ENCODE results near the gene TNFSF10.

TNFSF10 gene

DNA sequence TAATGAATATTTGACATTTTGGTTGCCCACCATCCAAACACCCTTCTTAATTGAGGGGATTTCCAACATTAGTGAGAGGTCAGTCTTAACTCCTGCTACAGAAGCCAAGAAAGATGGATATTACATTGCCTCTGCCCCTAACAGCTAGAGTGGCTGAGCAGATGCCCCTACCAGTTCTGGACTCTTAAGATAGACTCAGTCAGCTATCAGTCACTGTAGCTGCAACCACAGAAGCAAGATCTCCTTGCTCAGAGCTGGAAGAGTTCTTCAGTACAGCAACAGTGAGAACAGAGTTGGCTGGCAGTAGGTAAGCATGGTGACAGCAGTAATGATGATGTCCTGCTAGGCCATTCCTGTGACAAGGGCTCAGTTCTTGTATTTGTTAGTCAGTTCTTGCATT is 29.4 kb upstream of the TNFSF10 start:
- Mint-ChIP-seq H3K36me3 (ENCODE audit: low read depth) (no peaks in the 10 kb centered on the region), H3K27ac (no peak overlapping the region), H3K4me1 (ENCODE audit: low read depth) (peaks cover 47% of the 10 kb centered on the region), H3K4me3 (no peak overlapping the region), H3K9me3 (no peaks in the 10 kb centered on the region), H3K27me3 (no peaks in the 10 kb centered on the region)

DNA sequence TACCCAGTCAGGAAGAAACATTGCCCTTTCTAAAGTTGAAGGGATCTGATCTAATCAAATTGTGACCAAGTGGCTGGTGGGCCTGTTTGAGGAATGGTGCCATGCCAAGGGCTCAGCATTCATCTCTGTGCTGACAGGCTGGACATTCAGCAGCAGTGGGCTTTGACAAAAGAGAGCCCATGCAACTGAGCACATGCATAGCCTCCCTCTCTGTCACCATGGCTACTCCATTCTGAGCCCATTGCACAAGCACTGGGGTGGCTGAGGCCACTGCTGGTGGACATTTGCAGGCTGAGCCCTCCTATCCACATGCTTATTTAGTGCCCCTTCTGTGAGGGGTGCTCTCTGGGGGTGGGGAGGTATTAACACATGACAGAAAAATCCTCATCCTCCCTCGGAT is 28.6 kb upstream of the TNFSF10 start:
- Mint-ChIP-seq H3K9me3 (no peaks in the 10 kb centered on the region), H3K4me1 (ENCODE audit: low read depth) (peaks cover 48% of the 10 kb centered on the region), H3K27me3 (no peaks in the 10 kb centered on the region), H3K36me3 (ENCODE audit: low read depth) (no peaks in the 10 kb centered on the region), H3K4me3 (no peak overlapping the region), H3K27ac (no peak overlapping the region)

DNA sequence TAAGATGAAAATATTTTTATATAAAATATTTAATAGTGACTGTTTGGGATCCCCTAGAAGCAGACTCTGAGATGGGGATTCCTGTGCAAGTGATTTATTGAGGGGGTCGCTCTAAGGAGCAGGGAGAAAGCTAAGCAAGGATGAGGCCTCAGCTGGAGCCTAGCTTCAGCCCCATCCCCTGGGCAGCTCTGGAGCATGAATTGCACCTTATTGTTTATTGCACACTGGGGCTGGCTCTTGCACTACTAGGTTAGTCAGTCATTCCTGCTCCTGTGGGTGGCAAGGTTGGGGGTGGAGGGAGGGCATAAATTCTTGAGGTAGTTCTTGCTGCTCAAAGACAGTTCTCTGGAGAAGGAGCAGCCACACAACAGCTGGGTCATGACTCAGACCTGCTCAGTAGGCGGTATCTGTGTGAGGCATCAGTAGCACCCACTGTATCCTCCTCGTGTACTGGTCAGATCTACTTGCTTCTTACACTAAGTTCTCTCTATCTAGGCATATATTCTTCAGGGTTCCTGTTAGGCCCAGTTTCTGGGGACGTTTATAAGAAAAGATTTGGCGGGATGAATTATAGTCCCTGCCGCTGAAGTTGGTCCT is 27.2 kb upstream of the TNFSF10 start:
- Mint-ChIP-seq H3K27me3 (no peaks in the 10 kb centered on the region), H3K27ac (peak overlapping the region; percentile 81), H3K4me3 (no peak overlapping the region), H3K4me1 (ENCODE audit: low read depth) (peaks cover 59% of the 10 kb centered on the region), H3K9me3 (no peaks in the 10 kb centered on the region), H3K36me3 (ENCODE audit: low read depth) (no peaks in the 10 kb centered on the region)

DNA sequence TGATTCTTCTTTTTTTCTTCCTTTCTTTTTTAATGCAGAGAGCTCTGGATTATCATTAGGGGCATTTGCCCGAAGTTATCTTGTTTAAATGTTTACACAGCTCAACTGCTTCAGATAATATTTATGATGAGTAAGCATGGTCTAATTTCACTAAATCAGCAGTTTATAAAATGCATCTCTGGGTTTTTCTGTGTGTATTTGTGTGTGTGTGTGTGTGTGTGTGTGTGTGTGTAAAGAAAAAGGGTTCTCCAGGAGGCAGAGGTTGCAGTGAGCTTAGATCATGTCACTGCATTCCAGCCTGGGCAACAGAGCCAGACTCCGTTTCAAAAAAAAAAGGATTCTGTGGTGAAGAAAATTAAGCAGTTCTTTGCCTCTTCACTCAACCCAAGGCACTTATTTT is 25.9 kb upstream of the TNFSF10 start:
- Mint-ChIP-seq H3K4me3 (no peak overlapping the region), H3K36me3 (ENCODE audit: low read depth) (no peaks in the 10 kb centered on the region), H3K9me3 (no peaks in the 10 kb centered on the region), H3K27me3 (no peaks in the 10 kb centered on the region), H3K4me1 (ENCODE audit: low read depth) (peaks cover 61% of the 10 kb centered on the region), H3K27ac (no peak overlapping the region)

DNA sequence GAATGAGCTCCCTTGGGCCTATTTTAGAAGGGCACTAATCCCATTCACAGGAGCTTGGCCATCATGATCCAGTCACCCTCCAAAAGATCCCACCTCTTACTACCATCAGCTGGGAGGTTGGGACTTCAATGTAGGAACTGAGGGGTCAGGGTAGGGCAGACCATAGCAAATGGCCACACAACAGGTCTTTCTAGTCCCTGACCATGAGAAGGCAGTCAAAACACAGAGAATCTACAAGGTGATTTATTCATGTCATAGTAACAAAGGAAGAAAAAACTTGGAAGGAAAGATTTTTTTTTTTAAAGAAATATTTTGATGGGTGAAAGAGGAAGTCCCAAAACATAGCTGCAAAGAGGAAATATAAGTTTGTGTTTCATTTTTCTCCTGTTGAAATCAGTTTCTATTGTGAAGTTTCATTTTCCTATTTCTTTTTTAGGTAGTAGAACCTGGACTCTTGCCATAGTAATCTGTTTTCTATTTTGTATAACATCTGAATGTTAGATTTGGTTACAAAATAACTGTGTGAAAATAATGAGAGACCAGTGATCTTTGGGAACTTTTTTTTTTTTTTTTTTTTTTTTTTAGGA is 23.5 kb upstream of the TNFSF10 start:
- peak overlapping the region; percentile 26 for H3K4me3 Mint-ChIP-seq
- peaks cover 62% of the 10 kb centered on the region for H3K4me1 Mint-ChIP-seq (ENCODE audit: low read depth)
- no peaks in the 10 kb centered on the region for H3K36me3 Mint-ChIP-seq (ENCODE audit: low read depth)
- no peaks in the 10 kb centered on the region for H3K9me3 Mint-ChIP-seq
- H3K27ac Mint-ChIP-seq: peak overlapping the region; percentile 71
- no peaks in the 10 kb centered on the region for H3K27me3 Mint-ChIP-seq

DNA sequence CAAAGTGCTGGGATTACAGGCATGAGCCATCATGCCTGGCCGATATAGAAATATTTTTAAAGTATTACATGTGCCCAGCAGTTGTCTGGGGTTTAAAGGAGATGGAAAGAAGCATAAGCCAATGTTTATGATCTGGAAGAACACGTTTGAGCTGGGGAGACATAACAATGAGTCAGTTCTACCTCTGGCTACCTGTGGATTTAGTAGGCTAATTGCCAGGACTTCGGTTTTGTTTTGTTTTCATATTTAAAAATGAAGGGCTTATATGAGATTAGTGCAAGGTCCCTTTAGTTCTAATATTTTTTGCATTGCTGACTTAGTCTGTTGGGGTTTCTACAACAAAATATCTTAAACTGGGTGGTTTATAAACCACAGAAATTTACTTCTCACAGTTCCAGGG is 22.9 kb upstream of the TNFSF10 start:
- Mint-ChIP-seq H3K4me1 (ENCODE audit: low read depth) (peaks cover 56% of the 10 kb centered on the region), H3K36me3 (ENCODE audit: low read depth) (no peaks in the 10 kb centered on the region), H3K4me3 (no peak overlapping the region), H3K27ac (no peak overlapping the region), H3K9me3 (no peaks in the 10 kb centered on the region), H3K27me3 (no peaks in the 10 kb centered on the region)

DNA sequence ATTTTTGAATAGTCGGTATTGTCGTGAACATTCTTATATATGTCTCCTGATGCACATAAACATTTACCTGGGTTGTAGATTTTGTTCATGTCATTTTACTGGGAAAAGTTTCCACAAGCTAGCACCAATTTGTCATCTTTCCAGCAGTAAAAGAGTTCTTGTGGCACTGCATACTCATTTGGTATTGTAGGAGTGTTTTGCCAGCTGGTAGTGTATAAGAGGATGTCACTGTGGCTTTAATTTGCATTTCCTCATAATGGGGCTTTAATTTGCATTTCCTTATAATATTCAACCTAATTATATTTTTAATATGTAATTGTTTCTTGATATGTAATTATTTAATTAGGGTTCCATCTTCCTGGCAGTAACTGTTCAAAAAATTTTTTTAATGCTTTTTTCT is 21.2 kb upstream of the TNFSF10 start:
- peaks cover 40% of the 10 kb centered on the region for H3K4me1 Mint-ChIP-seq (ENCODE audit: low read depth)
- H3K36me3 Mint-ChIP-seq (ENCODE audit: low read depth): no peaks in the 10 kb centered on the region
- no peaks in the 10 kb centered on the region for H3K9me3 Mint-ChIP-seq
- H3K4me3 Mint-ChIP-seq: no peak overlapping the region
- no peaks in the 10 kb centered on the region for H3K27me3 Mint-ChIP-seq
- H3K27ac Mint-ChIP-seq: no peak overlapping the region

DNA sequence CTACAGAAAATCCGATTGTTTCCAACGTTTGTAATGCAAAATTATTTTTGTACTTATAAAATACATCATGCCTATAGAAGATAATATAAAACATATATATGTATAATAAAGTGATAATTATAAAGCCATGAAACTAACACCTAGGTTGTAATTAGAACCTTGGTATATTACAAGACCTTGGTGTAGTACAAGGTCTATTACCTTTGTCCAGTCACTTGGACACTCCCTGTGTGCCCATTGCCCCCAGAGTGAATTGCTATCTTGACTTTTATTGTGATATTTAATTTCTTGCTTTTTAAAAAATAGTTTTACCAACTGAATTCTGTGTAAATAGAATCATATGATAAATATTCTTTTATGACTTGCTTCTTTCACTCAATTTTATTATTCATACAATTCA is 20.7 kb upstream of the TNFSF10 start:
- H3K9me3 Mint-ChIP-seq: no peaks in the 10 kb centered on the region
- no peaks in the 10 kb centered on the region for H3K27me3 Mint-ChIP-seq
- H3K4me1 Mint-ChIP-seq (ENCODE audit: low read depth): peaks cover 42% of the 10 kb centered on the region
- no peaks in the 10 kb centered on the region for H3K36me3 Mint-ChIP-seq (ENCODE audit: low read depth)
- H3K27ac Mint-ChIP-seq: no peak overlapping the region
- no peak overlapping the region for H3K4me3 Mint-ChIP-seq

DNA sequence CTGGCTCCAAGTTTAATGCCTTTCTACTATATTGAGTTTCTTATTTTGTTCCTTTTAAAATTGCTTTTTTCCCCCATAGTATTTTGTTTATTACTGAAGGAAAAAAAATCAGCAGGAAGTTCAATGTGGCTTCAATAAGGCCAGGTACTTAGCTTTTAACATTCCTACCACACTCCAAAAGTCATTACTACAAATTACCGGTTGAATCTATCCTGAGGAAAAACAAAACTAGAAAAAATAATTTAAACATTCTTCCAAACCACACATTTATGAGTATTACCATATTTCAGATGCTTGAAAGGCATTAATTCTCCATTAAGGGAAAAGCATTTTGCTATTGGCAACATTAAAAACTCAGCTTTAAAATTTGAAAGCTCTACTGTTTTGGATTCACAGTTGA is 20.2 kb upstream of the TNFSF10 start:
- Mint-ChIP-seq H3K27me3 (no peaks in the 10 kb centered on the region), H3K36me3 (ENCODE audit: low read depth) (no peaks in the 10 kb centered on the region), H3K4me3 (no peak overlapping the region), H3K4me1 (ENCODE audit: low read depth) (peaks cover 43% of the 10 kb centered on the region), H3K27ac (no peak overlapping the region), H3K9me3 (no peaks in the 10 kb centered on the region)

DNA sequence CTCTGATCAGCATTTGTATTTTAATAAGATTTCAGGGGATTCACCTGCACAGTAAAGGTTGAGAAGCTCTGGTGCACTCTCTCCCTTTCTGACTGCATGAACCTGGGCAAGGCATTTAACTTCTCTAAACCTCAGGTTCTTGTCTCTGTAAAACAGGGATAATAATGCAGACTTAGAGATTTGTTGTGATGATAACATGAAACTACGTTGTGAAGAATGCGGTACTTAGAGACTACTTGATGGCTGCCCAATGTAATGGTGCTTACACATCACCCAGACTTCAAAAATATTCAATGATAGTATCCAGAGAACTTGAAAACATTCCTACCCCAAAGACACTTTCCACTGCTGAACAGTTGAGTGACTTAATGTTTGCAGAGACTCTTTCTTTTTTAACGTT is 19.8 kb upstream of the TNFSF10 start:
- Mint-ChIP-seq H3K9me3 (no peaks in the 10 kb centered on the region), H3K4me3 (no peak overlapping the region), H3K27ac (no peak overlapping the region), H3K36me3 (ENCODE audit: low read depth) (no peaks in the 10 kb centered on the region), H3K27me3 (no peaks in the 10 kb centered on the region), H3K4me1 (ENCODE audit: low read depth) (peaks cover 44% of the 10 kb centered on the region)

DNA sequence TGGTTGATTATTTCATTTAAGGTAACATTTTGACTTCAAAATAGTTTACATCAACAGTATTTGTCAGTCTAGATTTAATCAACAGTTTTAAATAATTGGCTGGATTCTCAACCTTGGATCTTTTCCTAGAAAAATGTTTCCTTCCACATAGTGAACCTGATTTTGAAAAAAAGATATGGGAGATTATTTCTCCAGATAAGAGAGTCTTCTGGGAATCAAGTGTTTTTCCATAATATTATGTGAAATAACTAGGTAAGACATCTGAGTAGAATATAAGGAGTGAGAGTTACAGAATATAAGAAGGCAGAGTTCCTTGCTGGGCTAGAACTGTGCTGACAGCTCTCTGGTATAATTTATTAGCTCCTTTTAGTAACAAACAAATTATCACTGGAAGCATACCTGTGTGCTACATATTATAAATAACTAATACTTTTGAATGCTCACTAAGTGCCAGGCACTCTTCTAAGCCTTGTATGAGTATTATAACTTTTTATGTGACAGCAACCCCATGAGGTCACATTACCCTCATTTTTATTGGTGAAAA is 18.8 kb upstream of the TNFSF10 start:
- H3K4me1 Mint-ChIP-seq (ENCODE audit: low read depth): peaks cover 47% of the 10 kb centered on the region
- no peak overlapping the region for H3K27ac Mint-ChIP-seq
- no peaks in the 10 kb centered on the region for H3K27me3 Mint-ChIP-seq
- H3K9me3 Mint-ChIP-seq: no peaks in the 10 kb centered on the region
- H3K4me3 Mint-ChIP-seq: no peak overlapping the region
- H3K36me3 Mint-ChIP-seq (ENCODE audit: low read depth): no peaks in the 10 kb centered on the region

DNA sequence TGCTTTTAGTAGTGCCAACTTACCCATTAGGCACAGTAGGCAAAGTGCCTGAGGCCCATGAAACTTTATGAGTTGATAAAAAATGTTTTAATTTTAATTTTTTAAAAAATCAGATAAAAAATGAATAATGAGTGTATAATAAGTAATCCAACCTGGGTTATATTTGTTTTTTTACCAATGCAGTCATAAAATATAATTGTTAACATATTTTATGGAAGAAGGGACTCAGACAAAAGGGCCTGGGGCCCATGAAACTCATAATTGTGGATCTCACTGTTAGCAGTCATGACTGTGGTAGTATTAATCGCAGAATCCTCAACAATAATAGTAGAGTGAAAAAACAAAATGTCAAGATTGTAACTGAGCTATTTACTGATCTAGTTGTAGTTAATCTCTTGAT is 16.8 kb upstream of the TNFSF10 start:
- Mint-ChIP-seq H3K4me3 (no peak overlapping the region), H3K27ac (no peak overlapping the region), H3K4me1 (ENCODE audit: low read depth) (peaks cover 39% of the 10 kb centered on the region), H3K27me3 (no peaks in the 10 kb centered on the region), H3K9me3 (no peaks in the 10 kb centered on the region), H3K36me3 (ENCODE audit: low read depth) (no peaks in the 10 kb centered on the region)

DNA sequence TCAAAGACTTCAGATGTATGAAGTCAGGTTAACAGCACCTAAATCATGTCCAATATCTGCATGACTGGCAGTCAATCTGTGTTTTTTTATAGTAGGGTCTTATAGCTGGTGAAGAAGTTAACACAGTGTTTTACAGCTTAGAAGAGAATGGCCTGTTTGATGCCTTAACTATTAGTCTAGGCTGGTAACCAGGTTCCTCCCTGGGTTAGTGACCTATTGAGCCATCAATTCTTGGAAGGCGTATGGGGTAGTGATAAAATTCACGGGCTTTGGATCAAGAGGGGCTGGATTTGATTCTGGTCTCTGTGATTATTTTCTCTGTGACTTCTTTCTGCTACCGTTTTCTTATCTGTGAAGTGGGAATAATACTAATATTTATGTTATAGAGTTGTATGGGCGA is 16.0 kb upstream of the TNFSF10 start:
- Mint-ChIP-seq H3K9me3 (no peaks in the 10 kb centered on the region), H3K4me1 (ENCODE audit: low read depth) (peaks cover 38% of the 10 kb centered on the region), H3K27me3 (no peaks in the 10 kb centered on the region), H3K36me3 (ENCODE audit: low read depth) (no peaks in the 10 kb centered on the region), H3K4me3 (no peak overlapping the region), H3K27ac (no peak overlapping the region)

DNA sequence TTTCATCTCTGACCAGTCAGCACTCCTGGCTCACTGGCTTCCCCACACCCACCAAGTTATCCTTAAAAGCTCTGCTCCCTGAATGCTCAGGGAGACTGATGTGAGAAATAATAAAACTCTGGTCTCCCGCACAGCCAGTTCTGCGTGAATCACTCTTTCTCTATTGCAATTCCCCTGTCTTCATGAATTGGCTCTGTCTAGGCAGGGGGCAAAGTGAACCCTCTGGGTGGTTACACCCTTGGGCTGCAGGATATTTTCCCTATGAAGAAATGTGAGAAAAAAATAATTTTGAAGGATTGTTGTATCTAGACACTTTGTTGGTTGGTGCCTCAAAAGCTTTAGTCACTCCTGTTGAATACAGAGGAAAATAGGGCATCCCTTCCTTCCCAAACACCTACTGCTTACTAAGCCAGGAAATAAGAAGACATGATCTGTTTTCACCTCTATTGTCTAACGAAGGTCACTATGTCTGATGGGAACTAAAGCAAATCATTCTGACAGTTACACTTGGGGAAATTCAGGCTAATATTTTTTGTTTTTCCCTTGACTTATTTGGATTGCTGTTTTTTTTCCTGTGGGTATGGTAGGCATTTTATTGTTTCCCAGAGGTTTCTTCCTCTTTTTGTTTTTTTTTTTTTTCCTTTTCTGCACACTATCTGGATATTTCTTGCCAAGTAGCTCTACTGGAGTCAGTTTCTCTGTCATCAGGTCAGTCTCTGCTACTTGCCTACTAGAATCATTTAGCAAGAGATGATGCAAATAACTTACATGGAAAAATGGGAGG is 15.3 kb upstream of the TNFSF10 start:
- no peaks in the 10 kb centered on the region for H3K36me3 Mint-ChIP-seq (ENCODE audit: low read depth)
- peak overlapping the region; percentile 56 for H3K27ac Mint-ChIP-seq
- H3K4me3 Mint-ChIP-seq: no peak overlapping the region
- H3K4me1 Mint-ChIP-seq (ENCODE audit: low read depth): peaks cover 36% of the 10 kb centered on the region
- H3K27me3 Mint-ChIP-seq: no peaks in the 10 kb centered on the region
- H3K9me3 Mint-ChIP-seq: no peaks in the 10 kb centered on the region

DNA sequence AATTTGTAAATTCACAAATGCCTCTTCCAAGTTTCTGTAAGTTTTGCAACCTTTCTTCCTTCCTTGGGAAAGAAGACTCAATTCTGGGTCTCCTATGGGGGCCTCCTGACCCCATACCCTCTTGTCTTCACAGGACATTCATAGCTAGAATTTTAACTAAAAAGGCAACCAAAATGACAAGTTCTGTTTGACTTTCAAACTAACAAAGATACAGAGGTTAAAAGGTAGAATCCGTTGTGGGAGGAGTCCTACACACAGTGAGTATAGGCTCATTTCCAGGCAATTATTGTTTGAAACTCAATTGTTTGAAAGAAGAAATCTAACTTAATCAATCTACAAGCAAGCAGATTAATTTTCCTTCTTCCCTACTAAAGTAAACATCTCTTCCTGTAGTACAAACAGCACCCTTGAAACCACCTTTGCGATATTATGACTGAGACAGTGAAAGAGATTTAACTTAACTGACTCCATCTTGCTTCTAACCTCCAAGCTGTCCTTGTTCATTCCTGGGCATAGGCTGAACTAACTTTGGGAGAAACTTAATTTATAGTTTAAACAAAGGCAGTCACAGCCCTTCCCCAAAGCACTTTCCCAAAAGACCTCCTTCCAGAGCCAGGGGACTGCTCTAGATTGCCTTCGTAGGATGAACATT is 14.4 kb upstream of the TNFSF10 start:
- Mint-ChIP-seq H3K4me1 (ENCODE audit: low read depth) (peaks cover 30% of the 10 kb centered on the region), H3K4me3 (no peak overlapping the region)

More for the DNA sequence above, 14.4 kb upstream of the TNFSF10 start:
- no peaks in the 10 kb centered on the region for H3K36me3 Mint-ChIP-seq (ENCODE audit: low read depth)
- no peaks in the 10 kb centered on the region for H3K9me3 Mint-ChIP-seq
- no peaks in the 10 kb centered on the region for H3K27me3 Mint-ChIP-seq
- H3K27ac Mint-ChIP-seq: peak overlapping the region; percentile 27
